Measurements from ENCODE around the gene SPACA5.
"Not testable (repeated sequence)": the region's sequence is repeated elsewhere in the genome, so short reads cannot be mapped to it uniquely, and the experiment has no call there.

Gene SPACA5

GRCh38 chrX:48006688-48007087 lies at the start of gene SPACA5:
TSS of gene SPACA5 (plus strand) at chrX:48006988. CDS start at chrX:48007803, 815 bp downstream.
- not testable (repeated sequence) for DNase-seq

- not testable (repeated sequence) for DNase-seq
These were observed 48.6 kb upstream of the SPACA5 start for GRCh38 chrX:47958206-47958605.

DNA sequence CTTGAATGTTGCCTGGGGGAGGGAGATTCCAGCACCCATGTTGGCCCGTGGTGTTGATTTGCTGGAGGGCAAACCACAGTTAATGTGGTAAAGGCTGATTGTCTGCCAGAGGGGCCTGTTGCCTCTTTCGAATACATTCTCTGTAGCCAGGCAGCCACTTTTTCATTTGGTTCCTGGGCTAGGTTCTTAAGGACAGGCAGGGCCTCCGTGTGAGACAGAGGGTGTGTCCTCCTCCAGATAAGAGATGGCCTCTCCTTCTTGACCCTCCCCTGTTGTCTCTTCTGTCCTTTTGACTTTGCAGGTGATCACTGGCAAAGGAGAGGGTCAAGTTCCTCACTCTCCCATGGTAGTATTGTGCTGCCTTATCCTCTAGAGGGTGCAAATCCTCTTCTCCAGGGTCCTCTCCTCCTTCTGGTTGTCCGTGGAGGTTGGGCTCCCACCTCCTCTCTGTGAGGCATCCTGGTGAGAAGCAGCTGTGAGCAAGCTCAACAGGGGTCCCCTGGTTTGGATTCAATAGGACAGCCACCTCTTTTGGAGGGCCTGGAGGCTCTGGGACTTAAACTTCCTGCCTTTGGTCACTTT lies 47.9 kb upstream of the SPACA5 start:
- peak; percentile 15 to 40 for DNase-seq

- peak in 1 of 2 donors; percentile 43 for DNase-seq
These were observed 46.4 kb upstream of the SPACA5 start for GRCh38 chrX:47960406-47960805.

GRCh38 chrX:47961830-47962229 lies 45.0 kb upstream of the SPACA5 start:
- not testable (repeated sequence) for DNase-seq

DNA sequence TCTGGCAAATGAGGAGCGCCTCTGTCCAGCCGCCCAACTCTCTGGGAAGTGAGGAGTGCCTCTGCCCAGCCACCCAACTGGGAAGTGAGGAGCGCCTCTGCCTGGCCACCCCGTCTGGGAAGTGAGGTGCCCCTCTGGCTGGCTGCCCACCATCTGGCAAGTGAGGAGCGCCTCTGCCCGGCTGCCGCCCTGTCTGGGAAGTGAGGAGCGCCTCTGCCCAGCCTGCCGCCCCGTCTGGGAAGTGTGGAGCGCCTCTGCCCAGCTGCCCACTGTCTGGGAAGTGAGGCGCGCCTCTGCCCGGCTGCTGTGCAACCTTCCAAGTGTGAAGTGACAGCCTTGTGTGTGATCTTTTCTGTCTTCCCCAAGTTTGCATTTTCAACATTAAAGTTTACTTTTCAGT lies 41.3 kb upstream of the SPACA5 start:
- not testable (repeated sequence) for DNase-seq

DNA sequence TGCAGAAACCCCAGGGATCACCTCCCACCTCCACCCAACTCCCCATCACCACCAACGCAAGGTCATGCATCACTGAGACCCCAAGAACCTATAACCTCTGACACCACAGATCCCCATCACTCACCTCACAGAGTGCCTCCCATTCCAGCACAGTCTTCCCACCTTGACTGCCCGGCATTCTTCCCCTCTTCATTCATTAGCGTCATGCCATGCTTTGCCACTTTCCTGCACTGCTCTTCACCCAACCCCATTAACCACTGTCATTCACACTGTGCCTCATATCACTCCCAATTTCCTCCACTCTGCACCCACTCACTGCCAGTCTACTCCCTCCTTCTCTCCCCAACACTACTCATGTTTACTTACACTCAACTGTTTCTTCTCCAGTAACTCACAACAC lies 33.6 kb upstream of the SPACA5 start:
- DNase-seq, result no peak

GRCh38 chrX:47976254-47977151 lies 30.3 kb upstream of the SPACA5 start:
- no peak for DNase-seq

- no peak for DNase-seq
These were observed 15.3 kb upstream of the SPACA5 start for GRCh38 chrX:47991263-47992094.

GRCh38 chrX:47992095-47992380 lies 14.8 kb upstream of the SPACA5 start:
- DNase-seq, result no peak

GRCh38 chrX:47992669-47993068 lies 14.1 kb upstream of the SPACA5 start:
- DNase-seq, result no peak

DNA sequence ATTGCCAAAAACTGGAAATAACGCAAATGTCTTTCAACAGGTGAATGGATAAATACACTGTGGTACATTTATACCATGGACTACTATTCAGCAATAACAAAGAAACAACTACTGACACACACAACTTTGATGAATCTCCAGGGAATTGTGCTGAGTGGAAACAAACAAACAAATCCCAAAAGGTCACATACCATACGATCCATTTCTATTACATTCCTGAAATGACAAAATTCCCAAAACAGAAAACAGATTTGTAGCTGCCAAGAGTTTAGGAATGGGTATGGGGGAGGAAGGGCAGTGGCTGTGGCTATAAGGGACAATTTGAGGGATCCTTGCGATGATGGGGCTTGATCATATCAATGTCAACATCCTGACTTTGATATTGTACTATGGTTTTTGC lies 5.5 kb upstream of the SPACA5 start:
- DNase-seq, result no peak

DNA sequence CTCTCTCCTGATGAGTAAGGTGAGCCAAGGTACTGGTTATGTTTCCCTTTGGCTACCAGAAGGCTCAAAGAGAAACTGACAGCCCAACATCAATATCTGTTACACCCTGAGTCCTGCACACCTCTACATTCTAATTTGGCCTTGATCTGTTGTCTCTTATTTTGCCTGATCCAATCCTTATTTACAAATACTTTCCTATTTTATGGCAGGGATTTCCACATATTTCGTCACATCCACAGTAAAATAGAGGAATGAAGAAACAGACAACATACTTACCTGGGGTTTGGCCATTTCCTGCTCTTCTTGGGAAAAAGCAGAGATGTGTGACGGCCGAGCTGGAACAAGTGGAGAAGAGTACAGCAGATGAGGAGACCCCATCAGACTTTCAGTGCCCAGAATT lies 4.5 kb upstream of the SPACA5 start:
- DNase-seq, result no peak

DNA sequence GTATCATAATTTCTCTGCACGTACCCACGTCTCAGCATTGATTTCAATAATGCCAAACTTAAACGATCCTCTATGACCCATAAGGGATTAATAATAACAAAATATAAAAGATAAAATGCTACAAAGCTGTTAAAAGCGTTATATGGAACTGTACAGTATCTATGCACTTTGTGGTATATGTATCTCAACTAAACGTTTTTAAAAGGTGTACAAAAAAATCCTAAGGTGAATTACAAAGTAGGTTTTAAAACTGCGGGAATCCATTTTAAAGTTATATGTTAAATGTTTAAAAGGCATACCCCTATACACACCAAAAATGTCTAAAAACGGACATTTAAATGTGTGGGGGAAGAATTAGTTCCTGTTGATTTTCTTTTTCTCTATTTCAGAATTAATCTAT lies 3.9 kb upstream of the SPACA5 start:
- no peak for DNase-seq

- DNase-seq, result peak in 1 of 2 donors; percentile 26
These were observed 3.4 kb upstream of the SPACA5 start for GRCh38 chrX:48003367-48003757.

GRCh38 chrX:48003758-48004457 lies 2.9 kb upstream of the SPACA5 start, which contains the start of gene ZNF182:
TSS of gene ZNF182 (minus strand) at chrX:48003989. CDS start at chrX:48002609, 1,380 bp downstream.
- DNase-seq, result peak; percentile 95 to 96

- not testable (repeated sequence) for DNase-seq
These were observed 2.7 kb downstream of the SPACA5 start for GRCh38 chrX:48009445-48009960.

- DNase-seq, result not testable (repeated sequence)
These were observed 10.0 kb downstream of the SPACA5 start for GRCh38 chrX:48016583-48017310.

DNA sequence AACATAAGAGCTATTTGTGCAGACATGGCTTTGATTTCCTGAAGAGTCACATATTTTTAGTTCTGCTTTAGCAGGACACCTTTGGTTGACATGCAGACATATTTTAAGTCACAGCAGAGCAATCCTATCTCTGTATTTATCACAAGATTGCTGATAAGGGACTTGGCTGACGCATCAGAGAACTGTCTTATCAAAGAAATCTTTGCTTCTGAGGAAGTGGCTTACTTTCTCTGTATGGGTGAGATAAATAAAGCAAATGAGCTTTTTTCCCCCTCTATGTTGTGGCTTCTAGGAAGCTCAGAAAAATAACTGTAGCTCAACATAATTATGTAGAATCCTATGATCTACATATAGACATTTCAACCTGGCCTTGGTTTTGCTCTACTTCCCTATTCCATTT lies 13.1 kb downstream of the SPACA5 start:
- DNase-seq, result not testable (repeated sequence)

DNA sequence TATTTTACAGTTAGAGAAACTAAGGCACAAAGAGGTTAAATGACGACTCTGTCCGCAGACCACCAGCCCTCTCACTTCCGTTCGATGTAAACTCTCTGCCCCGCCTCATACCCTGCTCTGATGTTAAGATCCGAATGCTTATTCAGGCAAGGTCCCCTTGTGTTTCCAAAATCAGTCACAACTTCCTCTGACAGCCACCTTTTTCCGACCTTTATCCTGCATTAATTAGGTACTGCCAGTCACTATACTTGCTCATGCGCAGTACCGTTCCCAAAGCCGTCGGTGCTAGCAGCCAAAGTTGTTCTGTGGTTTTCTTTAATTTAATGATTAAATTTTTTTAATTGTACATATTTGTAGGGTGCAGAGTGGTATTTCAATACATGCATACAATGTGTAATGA lies 13.7 kb downstream of the SPACA5 start:
- DNase-seq, result peak in 1 of 2 donors; percentile 45

DNA sequence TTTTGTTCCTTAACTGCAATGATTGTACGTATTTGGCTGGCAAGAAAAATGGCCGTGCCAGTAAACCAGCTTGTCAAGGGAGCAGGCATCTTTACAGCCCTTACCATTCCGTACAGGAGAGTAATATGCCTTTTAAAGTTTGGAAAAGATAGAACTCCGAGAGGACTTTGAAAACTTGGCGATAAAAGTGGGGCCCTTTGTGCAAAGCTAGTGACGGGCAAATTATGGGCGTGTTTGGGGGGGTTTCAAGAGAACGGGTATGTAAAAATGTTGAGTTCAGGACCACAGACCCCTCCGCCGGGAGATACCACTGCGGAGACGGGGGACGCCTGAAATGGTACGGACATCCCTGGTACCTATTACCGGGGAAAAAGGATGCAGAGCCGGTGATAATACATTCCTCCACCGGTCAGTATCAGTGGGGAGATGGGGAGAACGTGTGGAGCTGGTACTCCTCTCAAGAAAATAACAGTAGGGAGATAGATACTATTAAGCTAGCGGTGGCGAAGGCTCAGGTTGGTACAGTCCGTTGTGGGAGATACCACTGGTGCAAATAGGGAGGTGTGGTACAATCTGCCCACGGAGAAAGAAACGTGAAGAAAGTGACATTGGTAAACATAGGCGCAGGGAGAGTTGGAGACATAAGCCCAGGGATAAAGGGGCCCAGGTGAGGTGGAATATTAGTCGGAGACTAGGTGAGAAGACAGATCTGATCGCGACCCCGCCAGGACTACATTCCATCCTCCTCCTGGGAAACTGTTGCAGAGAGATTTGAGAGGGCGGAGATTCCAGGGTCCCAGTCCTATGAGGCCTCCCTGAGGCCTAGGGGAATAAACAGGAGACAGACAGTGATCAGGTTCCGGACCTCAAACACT lies 14.5 kb downstream of the SPACA5 start:
- DNase-seq, result peak; percentile 75 to 88

Data from CD4-positive, alpha-beta T cell treated with Interleukin-4 for 1 hour (primary cell).